Measurements from ENCODE around the gene JADE2. TPM values are rescaled to one million over a fixed set of nuclear protein-coding genes. Genes with fewer than 3 reads are reported as not detected.
"Not testable (repeated sequence)": the region's sequence is repeated elsewhere in the genome, so short reads cannot be mapped to it uniquely, and the experiment has no call there.

JADE2 gene
- total RNA-seq, 4 donors from 2014 or later, result 9.1 to 32.8 (median 14.9) TPM

DNA sequence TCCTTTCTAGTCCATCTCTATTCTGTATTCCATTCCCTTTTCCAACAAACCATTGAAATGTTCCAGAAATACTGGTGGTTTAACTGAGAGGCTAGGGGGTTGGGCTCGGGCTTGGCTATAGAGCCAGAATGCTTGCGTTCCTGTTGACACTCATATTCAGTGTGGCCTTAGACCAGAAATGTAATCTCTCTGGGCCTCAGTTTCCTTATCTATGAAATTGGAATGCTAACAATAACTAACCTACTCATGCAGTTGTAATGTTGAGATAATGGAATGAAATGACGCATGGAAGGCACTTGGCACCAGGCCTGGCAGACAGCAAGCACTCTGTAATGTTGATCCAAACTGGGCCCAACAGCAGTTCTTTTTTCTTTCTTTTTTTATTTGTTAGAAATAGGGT is 26.8 kb downstream of the JADE2 start:
- peaks cover 14 to 75% (median 15%) of the 10 kb centered on the region in 3 donors for H3K36me3 ChIP-seq

DNA sequence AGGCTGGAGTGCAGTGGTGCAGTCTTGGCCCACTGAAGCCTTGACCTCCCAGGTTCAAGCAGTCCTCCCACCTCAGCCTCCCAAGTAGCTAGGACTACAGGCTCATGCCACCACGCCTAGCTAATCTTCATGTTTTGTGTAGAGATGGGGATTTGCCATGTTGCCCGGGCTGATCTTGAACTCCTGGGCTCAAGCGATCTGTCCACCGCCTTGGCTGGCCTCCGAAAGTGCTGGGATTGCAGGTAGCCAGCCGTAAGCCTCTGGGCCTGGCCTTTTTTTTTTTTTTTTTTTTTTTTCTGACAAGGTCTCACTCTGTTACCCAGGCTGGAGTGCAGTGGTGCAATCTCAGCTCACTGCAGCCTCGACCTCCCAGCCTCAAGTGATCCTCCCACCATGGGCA is 27.2 kb downstream of the JADE2 start:
- peaks cover 14 to 73% (median 15%) of the 10 kb centered on the region in 3 donors for H3K36me3 ChIP-seq
- H3K4me3 ChIP-seq; DNase-seq; intact Hi-C loops (cut with DNase I); H3K27me3 ChIP-seq; H3K9me3 ChIP-seq: not testable (repeated sequence)
- peak overlapping the region in 1 of 4 donors; percentile 61 for H3K27ac ChIP-seq
- 70 to 78% methylated on average over 7 of the region's 7 CpGs for WGBS, 2 donors
- H3K4me1 ChIP-seq, result peaks cover 21 to 67% (median 52%) of the 10 kb centered on the region in 3 donors

More for the DNA sequence above, 26.8 kb downstream of the JADE2 start:
- peak overlapping the region; percentile 21 to 68 (median 42) for H3K27ac ChIP-seq
- no peak overlapping the region for H3K4me3 ChIP-seq
- no peak for DNase-seq
- no peak for TF ChIP-seq POLR2A (IDR thresholded peaks at IDR 0.05)
- TF ChIP-seq, protein P1, sequence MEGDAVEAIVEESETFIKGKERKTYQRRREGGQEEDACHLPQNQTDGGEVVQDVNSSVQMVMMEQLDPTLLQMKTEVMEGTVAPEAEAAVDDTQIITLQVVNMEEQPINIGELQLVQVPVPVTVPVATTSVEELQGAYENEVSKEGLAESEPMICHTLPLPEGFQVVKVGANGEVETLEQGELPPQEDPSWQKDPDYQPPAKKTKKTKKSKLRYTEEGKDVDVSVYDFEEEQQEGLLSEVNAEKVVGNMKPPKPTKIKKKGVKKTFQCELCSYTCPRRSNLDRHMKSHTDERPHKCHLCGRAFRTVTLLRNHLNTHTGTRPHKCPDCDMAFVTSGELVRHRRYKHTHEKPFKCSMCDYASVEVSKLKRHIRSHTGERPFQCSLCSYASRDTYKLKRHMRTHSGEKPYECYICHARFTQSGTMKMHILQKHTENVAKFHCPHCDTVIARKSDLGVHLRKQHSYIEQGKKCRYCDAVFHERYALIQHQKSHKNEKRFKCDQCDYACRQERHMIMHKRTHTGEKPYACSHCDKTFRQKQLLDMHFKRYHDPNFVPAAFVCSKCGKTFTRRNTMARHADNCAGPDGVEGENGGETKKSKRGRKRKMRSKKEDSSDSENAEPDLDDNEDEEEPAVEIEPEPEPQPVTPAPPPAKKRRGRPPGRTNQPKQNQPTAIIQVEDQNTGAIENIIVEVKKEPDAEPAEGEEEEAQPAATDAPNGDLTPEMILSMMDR (IDR thresholded peaks at IDR 0.05), result no peak
- peaks cover 22 to 71% (median 56%) of the 10 kb centered on the region in 3 donors for H3K4me1 ChIP-seq
- intact Hi-C loops (cut with DNase I), result no loop called here
- WGBS, 2 donors, result 50 to 56% methylated on average over 3 of the region's 3 CpGs
- H3K27me3 ChIP-seq, result no peaks in the 10 kb centered on the region
- H3K9me3 ChIP-seq, result no peaks in the 10 kb centered on the region

GRCh38 chr5:134553821-134554267 is 28.4 kb downstream of the JADE2 start:
- Histone ChIP-seq H3K36me3 (peaks cover 8 to 67% (median 9%) of the 10 kb centered on the region in 3 donors), H3K27me3 (no peaks in the 10 kb centered on the region), H3K4me1 (peaks cover 19 to 56% (median 40%) of the 10 kb centered on the region in 3 donors), H3K9me3 (no peaks in the 10 kb centered on the region), H3K27ac (peak overlapping the region; percentile 11 to 85 (median 66)), H3K4me3 (no peak overlapping the region)
- whole genome bisulfite sequencing, 2 donors, result 39 to 55% methylated on average over 1 to 4 of the region's 6 CpGs
- no peak for DNase-seq
- TF ChIP-seq, protein P1 (IDR thresholded peaks at IDR 0.05), result no peak
- TF ChIP-seq POLR2A (IDR thresholded peaks at IDR 0.05), result no peak
- intact Hi-C loops (cut with DNase I), result no loop called here

DNA sequence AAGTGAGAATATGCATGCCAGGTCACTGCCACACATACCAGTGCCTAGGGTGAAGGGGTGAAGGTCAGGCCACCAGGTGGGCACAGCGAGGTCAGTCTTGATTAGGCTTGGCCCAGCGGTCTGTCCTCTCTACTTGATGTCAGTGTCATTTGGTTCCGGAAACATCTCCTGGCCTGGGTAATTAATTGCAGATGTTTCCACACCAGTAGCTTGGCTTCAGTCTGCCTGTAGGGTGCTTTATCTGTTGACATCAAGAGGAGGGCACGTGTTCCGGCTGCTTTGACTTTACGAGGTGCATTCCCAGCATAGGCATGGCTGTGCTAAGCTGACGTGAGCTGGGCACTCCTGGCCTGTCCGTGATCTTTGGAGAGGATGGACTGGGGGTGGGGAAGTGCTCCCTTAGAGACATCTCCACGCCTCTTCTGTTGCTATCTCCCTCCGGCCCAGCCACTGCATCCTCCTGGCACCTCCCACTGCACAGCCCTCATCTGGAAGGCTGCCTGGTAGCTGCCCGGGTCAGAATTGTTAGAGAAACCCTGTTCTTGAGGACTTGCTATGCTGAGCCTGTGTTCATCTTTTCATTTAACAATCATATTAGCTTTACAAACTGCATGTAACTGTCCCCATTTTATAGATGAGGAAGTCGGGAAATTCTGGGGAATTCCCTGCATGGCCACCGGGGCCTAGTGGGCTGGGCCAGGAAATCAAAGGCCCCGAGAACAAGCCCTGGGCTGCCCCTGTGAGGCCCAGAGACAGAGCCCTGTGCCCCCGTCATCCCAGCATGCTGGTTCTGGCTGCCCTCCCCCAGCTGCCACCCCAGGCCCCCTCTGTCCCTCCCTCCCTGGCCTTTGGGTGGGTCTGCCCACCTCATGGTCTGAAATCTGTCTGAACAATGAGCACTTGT is 29.1 kb downstream of the JADE2 start:
- Histone ChIP-seq H3K4me3 (peak overlapping the region in 1 of 4 donors; percentile 8), H3K27me3 (no peaks in the 10 kb centered on the region), H3K27ac (peak overlapping the region; percentile 28 to 85 (median 66)), H3K4me1 (peaks cover 19 to 49% (median 37%) of the 10 kb centered on the region in 3 donors), H3K36me3 (peaks cover 6 to 67% (median 7%) of the 10 kb centered on the region in 3 donors), H3K9me3 (no peaks in the 10 kb centered on the region)
- intact Hi-C loops (cut with DNase I), result no loop called here
- no peak for TF ChIP-seq POLR2A (IDR thresholded peaks at IDR 0.05)
- TF ChIP-seq, protein P1 (IDR thresholded peaks at IDR 0.05), result peak in 2 of 6 experiments; percentile 4 to 21
- WGBS, 2 donors, result 18 to 41% methylated on average over 6 to 15 of the region's 15 CpGs
- DNase-seq, result no peak

DNA sequence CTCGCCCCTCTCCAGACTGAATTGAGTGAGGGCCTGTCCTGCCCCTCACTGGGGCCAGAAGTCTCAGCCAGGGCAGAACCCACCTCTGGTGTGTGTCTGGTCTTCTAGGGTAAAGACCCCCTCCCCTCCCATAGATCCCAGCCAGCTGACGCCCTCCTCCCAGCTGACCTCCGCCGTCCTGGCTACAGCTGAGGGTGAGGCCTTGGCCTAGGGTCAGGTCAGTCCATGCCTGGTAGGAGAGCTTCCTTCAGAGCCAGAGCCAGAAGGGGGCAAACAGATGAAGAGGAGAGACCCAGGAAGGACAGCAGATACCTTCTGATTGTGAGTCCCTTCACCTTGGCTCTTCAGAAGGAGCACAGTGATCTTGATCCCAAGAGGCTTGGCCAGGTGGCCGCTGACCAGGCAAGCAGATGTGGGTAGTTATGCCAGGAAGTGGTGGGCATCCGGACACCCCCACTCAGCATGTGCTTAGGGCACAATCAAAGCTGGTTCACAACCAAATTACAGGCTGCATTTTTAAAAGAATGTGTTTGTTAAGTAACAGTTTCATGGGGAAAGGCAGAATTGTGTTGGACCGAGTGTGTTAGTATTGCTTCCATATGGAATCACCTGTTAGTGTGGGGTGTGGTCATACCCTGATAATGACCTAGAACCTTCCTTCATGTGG is 29.9 kb downstream of the JADE2 start:
- intact Hi-C loops (cut with DNase I), result no loop called here
- no peak for DNase-seq
- H3K27ac ChIP-seq, result peak overlapping the region; percentile 28 to 85 (median 66)
- TF ChIP-seq, protein P1 (IDR thresholded peaks at IDR 0.05), result no peak
- TF ChIP-seq POLR2A (IDR thresholded peaks at IDR 0.05), result no peak
- H3K9me3 ChIP-seq, result no peaks in the 10 kb centered on the region
- peaks cover 7 to 67% (median 13%) of the 10 kb centered on the region in 3 donors for H3K36me3 ChIP-seq
- H3K4me3 ChIP-seq, result no peak overlapping the region
- WGBS, 2 donors, result 43 to 52% methylated on average over 3 of the region's 7 CpGs
- H3K4me1 ChIP-seq, result peaks cover 19 to 41% (median 37%) of the 10 kb centered on the region in 3 donors
- H3K27me3 ChIP-seq, result no peaks in the 10 kb centered on the region
